NCI-H1436 (cell line): ENCODE measurements around the gene ZIC5.
"Not testable (repeated sequence)": the region's sequence is repeated elsewhere in the genome, so short reads cannot be mapped to it uniquely, and the experiment has no call there.

Source experiments
- DNase-seq: peaks from one replicate; lab custom pipeline; 2025; lab: John Stamatoyannopoulos, UW

The ZIC5 gene

DNA sequence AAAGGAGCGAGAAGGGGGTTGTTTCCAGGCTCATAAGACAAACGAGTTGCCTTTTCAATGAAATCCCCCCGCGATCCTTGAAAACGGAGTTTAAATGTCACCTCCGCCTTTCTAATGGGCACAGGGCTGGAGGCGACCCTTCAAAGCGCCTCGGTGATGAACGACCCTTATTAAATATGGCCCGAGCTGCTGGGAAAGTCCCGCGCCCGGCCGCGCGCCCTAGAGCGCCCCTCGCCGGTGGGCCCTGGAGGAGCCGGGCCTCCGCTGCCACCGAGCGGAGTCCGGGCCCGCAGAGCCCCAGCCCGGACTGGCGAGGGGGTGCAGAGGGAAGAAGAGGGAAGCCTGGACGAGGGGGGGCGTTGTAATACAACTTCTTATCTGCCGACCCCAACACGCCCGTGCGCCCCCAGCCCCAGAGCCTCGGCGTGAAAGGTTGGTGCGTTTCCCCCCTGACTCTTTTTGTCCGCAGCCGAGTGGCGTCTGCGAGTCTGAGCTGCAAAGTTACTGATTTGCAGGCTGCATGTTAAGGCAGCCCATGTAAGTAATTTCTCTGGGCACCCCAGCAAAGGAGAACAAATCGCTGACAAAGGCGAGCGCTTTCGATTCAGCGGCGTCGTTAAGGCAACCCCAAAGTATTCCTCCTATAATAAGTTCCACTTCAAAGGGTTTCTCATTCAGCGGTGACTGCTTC, 11.9 kb downstream of the ZIC5 start:
- no peak for DNase-seq

DNA sequence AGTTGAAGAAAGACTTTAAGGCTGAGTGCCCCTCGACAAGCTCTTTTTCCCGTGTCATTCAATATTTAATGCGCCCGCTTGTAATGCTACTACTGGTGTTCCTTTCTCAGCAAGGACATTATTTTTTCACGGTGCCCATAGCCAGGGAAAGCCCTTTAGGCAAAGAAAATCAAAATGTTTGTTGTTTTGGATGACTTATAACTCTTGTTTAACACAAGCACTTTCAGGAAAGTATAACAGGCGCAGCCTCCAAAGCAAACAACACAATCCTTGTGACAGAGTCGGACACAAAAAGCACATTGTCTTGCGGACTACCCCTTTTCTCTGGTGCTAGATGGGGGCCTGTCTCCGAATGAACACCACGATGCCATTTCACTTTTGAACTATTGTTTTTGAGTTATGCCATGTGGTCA, 12.4 kb downstream of the ZIC5 start:
- DNase-seq: no peak

DNA sequence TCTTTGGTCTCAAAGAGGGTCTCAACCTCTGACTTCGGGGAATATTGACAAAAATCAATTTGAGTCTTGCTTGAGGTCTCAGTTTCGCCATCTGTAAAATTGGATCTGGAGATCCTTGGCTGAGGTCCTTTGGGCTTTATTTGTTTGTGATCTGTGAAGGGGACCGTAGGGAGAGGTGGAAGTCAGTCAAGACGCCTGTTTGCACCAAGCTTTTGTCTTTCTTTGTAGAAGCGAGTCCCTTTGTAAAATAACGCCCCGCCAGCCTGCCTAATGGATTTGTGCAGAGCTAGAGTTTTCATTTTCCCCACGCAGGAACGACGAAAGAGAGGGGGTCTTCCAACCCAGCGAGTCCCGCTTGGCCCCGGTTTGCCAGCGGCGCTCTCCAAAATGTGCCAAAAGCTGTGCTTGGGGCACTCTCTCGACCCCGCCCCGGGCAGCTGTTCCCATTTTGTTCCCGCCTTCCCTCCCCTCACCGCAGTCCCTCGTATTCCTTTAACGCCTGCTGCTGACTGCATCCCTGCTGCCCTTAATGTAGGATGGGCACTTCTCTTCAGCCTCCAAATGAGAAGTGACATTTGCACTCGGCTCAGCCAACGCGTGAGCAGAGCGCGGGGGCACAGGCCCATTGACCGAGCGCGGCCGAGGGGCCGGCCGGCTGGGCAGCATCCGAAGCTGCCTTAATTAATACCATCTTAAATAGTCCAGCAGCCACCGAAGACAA, 13.0 kb downstream of the ZIC5 start:
- no peak for DNase-seq

DNA sequence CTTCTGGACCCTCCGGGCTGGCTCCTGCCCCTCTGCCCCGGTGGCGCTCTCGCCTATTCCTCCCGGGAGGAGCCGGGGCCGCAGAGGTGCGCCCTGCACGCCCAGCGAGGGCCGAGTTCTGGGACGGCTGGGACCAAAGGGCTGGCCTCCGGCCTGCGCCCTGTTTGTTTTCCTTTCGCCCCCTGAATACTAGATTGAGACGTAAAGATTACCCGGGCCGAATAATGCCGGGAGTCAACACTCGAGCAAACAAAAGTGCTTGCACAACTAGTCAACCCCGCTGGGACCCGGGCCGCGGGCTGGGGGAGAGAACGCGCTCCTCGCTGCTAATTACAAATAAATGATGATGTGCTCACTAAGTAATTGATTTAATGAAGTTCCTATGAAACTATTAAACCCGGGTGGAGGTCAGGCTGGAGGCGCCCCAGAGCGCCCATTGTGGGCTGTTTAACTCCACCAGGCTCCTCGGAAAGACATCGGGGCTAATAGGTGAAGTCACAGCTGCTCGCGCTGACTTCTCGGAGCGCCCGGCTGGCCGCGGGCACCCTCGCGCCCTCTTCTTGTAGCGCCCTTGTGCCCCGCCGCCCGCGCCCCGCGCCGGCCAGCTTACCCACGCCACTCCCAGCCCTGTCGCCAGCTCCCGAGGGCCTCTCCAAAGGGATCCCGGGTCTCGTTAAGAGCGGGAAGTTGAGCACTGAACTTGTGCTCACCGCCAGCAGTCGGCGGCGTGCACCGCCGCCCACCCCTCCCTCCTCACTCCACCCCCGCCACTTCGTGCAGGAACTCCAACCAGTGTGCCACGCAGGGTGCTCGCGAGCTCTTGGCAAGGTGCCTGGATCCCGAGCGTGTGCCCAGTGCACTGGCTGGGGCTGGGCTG, 14.9 kb downstream of the ZIC5 start:
- no peak for DNase-seq

DNA sequence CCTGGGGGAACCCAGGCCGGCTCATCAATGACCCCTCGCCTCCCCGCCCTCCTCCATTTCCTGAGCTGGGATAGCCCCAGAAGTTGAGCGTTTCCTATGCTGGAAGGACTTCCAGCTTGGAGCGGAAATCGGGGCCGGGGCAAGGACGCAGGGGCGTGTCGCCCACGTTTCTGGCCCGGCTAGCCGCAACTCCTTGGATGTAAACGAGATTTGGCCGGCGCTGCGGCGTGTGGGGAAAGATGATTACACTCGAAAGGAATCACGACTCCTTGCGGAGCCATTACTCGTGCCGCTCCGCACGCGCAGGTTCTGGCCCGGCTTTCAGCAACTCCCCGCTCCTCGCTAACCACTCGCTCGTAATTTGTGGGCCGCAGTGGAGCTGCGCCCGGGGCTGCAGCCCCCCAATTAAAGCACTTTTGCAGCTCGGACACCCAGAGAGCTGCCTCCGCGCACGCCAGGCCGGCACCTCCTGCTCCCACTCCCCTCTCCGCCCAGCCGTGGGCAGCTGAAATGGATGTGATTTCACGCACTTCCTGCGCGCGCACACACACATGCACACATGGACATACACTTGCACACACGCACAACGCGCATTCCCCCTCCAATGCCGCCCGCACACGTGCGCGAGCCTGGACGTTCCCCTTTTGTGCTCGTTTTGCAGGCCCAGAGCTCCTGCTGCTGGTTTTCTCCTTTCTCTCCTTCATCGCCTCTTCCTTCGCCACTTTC, 15.7 kb downstream of the ZIC5 start:
- DNase-seq: no peak

DNA sequence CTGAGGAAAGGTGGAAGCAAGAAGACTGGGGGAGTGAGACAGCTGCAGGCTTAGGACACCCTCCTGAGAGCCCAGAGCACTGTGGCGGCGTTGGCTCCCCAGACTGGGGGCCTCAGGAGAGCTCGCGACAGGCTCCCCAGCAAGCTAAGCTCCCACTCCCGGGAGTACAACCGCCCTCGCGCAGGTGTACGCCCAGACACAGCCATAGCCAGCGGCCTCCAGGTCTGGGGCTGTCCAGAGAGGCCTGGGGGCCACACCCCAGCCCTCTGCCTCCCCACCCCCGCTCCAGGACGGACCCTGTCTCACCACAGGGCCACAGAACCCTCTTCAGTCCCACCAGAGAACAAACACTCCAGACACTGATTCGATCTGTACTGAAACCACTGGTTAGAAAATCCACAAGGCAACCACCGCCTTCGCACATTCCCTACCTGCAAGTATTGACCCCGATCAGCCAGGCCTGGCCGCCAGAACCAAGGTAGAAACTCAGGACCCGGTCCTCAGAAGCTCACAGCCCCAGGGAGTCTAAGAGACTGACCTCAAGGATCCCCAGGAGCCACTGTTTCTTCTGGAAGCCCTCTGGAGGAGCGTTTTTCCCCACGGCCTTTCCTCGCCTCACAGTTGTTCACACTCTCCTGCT, 16.3 kb downstream of the ZIC5 start:
- DNase-seq: no peak

DNA sequence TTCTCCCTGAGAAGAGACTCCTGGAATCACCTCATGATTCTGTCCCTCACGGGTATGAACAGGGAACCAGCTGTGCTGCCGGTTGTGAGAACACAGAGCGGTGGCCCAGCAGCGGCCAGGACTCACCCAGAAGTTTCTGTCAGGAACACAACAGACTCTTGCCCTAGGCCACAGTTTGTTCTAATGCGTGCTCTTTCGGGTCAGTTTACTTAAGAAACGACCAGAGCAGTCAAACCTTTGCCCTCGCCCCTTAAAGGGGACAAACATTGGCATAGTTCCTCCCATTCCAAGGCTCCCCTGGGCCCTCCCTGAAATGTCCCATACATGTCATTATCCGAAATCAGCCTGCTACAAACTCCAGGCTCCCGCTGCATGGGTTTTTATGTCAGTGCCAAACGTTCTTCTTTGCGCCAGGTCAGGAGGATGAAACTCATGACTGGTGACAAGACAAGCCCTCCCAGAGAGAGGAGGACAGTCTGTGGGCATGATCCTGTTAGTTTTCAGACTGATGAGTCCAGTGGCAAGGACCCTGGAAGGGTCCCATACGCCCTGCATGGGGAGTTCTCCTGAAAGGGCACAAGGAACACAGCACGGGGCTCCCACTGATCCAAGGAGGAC, 18.3 kb downstream of the ZIC5 start:
- no peak for DNase-seq

DNA sequence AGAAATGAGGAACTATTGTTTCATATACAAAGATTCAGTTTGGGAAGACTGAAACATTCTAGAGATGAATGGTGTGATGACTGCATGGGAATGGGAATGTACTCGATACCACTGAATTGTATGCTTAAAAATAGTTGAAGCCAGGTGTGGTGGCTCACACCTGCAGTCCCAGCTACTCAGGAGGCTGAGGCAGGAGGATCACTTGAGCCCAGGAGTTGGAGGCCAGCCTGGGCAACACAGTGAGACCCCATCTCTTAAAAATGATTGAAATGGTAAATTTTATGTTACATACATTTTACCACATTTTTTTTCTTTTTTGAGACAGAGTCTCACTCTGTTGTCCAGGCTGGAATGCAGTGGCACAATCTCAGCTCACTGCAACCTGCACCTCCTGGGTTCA, 19.9 kb downstream of the ZIC5 start:
- DNase-seq: not testable (repeated sequence)

DNA sequence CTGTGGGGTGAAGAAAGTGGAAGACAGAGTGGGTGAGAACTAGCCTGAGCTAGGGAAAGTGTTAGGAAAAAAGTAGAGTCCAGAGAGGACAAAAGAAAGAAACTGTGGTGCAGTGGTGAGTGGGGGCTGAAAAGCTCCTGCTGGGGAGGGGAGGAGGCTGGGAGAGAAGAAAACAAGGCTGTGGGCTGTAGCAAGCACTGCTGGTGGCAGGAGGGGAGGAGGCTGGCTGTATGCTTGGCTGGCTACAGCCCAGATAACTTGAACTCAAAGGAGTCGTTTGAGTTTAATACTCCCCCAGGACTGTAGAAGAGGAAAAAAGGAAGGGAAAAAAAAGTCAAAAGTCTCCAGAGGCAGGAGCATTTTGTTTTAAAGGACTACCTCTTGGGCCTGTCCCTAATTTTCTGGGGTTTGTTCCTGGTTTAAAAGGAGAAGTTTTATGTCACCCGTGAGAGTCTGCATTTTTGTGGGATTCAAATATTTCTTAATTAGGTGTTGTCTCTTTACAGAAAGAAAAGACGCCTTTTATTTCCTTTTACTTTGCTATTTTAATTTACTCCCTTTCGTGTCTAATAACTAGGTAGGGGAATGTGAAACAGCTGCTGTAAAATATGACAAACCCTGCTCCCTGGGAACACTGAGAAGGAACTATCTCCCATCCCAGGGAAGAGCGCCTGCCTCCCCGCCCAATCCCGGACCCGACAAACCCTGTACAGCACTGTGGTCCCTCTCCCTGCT, 21.7 kb downstream of the ZIC5 start:
- DNase-seq: no peak

DNA sequence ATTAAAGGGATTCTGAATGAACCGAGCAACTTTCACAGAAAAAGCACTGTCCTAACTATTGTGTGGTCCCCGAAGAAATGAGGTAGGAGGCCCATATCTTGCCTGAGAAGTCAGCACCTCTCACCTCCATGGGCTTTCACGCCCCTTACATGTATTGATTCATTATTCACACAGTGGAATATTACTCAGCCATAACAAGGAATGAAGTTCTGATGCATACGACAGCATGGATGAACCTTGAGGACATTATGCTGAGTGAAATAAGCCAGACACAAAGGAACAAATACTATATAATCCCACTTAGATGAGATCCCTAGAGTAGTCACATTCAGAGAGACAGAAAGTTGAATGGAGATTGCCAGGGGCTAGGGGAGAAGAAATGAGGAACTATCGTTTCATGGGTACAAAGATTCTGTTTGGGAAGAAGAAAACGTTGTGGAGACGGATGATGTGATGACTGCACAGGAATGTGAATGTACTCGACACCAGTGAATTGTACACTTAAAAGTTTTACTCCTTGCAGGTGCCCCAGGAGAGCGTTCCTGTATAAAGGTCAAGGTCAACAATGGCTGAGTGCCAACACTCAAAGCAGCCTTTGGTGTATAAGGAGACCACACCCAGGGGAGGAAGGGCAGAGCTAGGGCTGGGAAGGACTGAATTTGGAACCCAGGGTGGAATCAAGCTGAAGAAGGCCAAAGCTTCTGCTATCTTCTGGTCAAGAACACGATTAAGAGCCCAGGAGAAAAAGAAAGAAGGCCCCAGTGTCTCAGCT, 22.5 kb downstream of the ZIC5 start:
- no peak for DNase-seq

DNA sequence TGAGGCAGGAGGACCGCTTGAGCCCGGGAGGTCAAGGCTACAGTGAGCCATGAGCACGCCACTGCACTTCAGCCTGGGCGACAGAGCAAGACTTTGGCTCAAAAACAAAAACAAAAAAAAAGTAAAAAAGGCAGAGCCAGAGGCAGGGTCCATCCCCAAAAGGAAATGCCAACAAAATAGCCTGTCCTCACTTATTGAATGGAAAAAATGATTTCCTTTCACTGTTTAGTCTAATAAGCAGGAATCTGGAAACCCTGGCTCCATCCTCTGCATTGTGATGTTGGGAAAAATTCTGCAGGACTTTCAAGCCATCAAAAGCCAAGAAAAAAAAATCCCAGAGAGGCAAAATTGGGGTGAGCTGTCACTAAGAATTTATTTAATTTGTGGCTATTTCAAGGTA, 23.2 kb downstream of the ZIC5 start:
- no peak for DNase-seq

DNA sequence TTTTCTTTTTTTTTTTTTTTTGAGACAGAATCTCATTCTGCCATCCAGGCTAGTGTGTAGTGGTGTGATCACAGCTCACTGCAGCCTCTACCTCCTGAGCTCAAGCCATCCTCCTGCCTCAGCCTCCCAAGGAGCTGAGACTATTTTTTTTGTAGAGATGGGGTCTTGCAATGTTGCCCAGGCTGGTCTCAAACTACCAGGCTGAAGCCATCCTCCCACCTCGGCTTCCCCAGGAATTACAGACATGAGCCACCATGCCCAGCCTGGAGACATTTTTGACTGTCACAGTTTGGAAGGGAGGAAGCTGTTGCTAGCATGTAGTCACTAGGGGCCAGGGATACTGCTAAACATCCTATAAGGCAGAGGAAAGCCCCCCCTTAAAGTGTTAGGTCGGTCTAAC, 23.9 kb downstream of the ZIC5 start:
- DNase-seq: no peak

DNA sequence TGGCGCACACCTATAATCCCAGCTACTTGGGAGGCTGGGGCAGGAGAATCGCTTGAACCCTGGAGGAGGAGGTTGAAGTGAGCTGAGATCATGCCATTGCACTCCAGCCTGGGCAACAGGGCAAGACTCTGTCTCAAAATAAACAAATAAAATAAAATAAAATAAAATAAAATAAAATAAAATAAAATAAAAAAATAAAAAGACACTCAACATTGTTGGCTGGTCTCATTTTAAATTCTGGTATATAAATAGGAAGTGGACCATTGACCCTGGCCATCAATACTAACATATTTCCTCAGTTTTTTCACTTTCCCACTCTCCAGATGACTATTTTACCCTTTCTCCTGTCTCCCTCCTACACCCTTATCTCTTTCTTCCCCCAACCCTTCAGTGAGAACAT, 26.1 kb downstream of the ZIC5 start:
- not testable (repeated sequence) for DNase-seq

DNA sequence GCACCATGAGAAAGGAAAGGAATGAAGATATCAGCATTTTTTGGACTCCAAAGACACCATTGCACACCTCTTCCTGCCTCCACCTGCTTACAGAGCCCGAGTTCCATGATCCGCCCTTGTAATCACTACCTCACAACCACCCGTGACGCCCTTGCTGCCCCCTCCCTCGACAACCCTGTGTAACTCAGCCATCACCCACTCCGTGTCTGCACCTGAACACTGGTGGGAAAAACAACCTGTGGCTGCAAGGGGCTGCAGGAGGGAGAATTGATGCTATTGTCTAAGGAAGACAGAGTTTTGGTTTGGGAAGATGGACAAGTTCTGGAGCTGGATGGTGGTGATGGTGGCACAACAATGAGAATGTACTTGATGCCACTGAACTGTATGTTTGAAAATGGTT, 27.0 kb downstream of the ZIC5 start:
- no peak for DNase-seq

DNA sequence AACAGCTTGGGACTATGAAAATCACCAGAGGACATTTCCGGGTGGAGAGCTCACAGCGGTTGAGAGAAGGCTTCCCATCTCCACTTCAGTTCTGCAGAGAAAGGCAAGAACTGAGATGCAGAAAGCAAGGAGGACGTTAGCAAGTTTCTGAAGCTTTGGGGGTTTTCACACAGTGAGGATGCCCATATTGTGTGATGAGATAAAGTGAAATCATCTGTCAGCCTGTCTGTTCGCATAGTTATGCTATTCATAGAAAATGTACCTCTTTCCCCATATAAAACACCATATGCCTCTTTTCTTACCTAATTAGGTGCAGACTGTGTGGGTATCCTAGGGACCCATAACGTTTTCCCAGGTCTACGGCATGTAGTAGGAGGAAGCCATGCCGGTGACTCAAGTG, 27.5 kb downstream of the ZIC5 start:
- DNase-seq: no peak

DNA sequence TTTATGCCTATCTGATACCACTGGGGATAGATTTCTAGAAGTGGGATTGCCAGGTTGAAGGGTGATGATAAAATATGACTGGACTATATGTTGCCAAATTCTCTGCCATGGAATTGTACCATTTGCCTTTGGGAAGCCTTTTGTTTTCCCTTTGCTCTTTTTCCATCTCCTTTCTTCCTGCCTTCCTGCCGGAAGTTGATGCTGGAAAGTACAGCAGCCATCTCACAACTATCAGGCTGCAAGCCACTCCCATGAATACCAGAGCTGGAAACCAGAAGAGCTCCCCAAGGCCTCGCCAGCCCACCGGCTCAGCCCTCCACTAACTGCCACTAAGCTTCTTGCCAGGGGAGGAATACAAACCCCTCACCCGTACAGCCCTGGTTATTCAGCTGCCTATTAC, 29.7 kb downstream of the ZIC5 start:
- DNase-seq: no peak

DNA sequence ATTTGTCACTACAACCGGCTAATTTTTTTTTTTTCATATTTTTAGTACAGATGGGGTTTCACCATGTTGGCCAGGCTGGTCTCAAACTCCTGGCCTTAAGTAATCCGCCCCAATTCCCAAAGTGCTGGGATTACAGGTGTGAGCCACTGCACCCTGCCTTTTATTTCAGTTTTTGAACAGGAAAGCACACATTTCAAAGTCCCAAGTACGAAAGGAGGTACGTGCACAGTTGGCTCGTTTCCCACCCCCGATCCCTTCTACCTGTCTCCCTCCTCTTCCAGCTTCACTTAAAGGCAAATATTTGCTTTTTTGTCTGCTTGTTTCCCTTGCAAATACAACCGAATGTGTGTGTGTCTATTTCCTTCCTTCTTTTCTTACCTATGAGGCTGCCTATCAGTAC, 30.5 kb downstream of the ZIC5 start:
- DNase-seq: no peak

DNA sequence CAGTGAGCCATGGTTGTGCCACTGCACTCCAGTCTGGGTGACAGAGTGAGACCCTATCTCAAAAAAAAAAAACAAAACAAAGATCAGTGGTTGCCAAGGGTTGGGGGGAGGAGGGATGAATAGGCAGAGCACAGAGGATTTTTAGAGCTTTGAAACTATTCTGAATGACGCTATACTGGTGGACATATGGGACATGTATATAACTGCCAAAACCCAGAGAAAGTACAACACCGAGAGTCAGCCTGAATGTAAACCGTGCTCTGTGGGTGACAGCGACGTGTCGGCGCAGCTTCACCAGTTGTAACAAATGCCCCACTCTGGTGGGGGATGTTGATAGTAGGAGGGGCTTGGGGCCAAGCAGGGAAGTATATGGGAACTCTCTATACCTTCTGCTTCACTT, 32.9 kb downstream of the ZIC5 start:
- no peak for DNase-seq

DNA sequence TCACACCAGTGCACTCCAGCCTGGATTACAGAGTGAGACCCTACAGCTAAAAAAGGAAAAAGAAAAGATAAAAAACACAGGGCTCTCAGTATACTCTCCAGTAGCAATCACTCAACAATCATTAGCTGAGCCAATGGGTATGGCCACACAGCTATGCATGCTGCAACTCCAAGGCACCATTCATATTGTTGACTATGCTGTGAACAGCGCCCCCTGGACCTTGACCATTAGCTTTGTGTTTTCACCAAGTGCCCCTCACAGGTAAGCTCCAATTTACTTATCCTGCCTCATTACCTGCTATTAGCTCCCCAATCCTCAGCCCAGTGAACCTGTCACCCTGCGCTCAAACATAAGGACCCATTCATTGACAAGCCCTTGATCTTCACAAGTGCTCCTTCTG, 35.8 kb downstream of the ZIC5 start:
- no peak for DNase-seq

DNA sequence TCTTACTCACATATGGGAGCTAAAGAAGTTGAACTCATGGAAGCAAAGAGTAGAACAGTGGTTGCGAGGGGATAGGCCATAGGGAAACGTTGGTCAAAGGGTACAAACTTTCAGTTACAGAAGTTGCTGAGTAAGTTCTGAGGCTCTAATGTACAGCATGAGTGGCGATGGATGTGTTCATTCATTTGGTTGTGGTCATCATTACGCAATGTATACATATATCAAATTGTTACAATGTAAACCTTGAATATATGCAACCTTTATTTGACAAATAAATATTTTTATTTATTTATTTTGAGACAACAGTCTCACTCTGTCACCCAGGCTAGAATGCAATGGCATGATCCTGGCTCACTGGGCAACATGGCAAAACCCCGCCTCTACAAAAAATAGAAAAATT, 38.7 kb downstream of the ZIC5 start:
- DNase-seq: no peak
